GM23338 (cell line): ENCODE results near the gene RFX8. TPM values are rescaled to one million over a fixed set of nuclear protein-coding genes. Genes with fewer than 3 reads are reported as not detected.

Experiments used
- ATAC-seq: fragments of 200-7000 bp; cut with Tn5 transposase; 3 replicates; pipeline ENCODE4 v1.9.1; 2020
- DNase-seq: peaks from one replicate; pipeline ENCODE4 v3.0.0-alpha.2; 2015; ENCODE audit warnings: low spot score
- H2AFZ ChIP-seq: fragments of 200-600 bp; sonication (generic); 2 replicates; pipeline ENCODE4 v1.8.0; 2016; ENCODE audit warnings: antibody characterized with exemption, mild to moderate bottlenecking, moderate library complexity
- H3F3A ChIP-seq: fragments of 200-600 bp; sonication (generic); replicated peaks from 2 replicates; pipeline ENCODE4 v1.8.0; 2017; ENCODE audit warnings: antibody characterized with exemption, mixed run types, low read depth
- H3K27ac ChIP-seq: fragments of 200-600 bp; sonication (generic); 2 replicates; pipeline ENCODE4 v1.6.1; 2016; ENCODE audit warnings: low read depth
- H3K27me3 ChIP-seq: fragments of 200-600 bp; sonication (generic); 2 replicates; pipeline ENCODE4 v1.8.0; 2016; ENCODE audit warnings: mild to moderate bottlenecking, mixed run types, moderate library complexity; ENCODE audit not compliant: insufficient read depth
- H3K36me3 ChIP-seq: fragments of 200-600 bp; sonication (generic); 2 replicates; pipeline ENCODE4 v1.8.0; 2016; ENCODE audit warnings: mild to moderate bottlenecking; ENCODE audit not compliant: insufficient read depth
- H3K4me1 ChIP-seq: fragments of 200-600 bp; sonication (generic); 2 replicates; pipeline ENCODE4 v1.8.0; 2016; ENCODE audit warnings: mild to moderate bottlenecking, moderate library complexity; ENCODE audit not compliant: insufficient read depth
- H3K4me2 ChIP-seq: fragments of 200-600 bp; sonication (generic); 2 replicates; pipeline ENCODE4 v1.7.1; 2017; ENCODE audit warnings: mixed run types
- H3K4me3 ChIP-seq: fragments of 200-600 bp; sonication (generic); 2 replicates; pipeline ENCODE4 v1.6.1; 2016; ENCODE audit warnings: mixed run types
- H3K79me2 ChIP-seq: fragments of 200-600 bp; sonication (generic); replicated peaks from 2 replicates; pipeline ENCODE4 v1.8.0; 2017; ENCODE audit warnings: mild to moderate bottlenecking; ENCODE audit not compliant: insufficient read depth
- H3K9me2 ChIP-seq: fragments of 200-600 bp; sonication (generic); 2 replicates; pipeline ENCODE4 v1.8.0; 2017; ENCODE audit not compliant: insufficient read depth
- H4K20me1 ChIP-seq: fragments of 200-600 bp; sonication (generic); replicated peaks from 2 replicates; pipeline ENCODE4 v1.8.0; 2017; ENCODE audit warnings: mild to moderate bottlenecking; ENCODE audit not compliant: insufficient read depth
- H3K27ac Mint-ChIP-seq: 2 replicates; pipeline ENCODE4 v1.8.0; 2020; ENCODE audit warnings: inconsistent platforms, mild to moderate bottlenecking, moderate library complexity, mixed read lengths
- H3K27me3 Mint-ChIP-seq: 3 replicates; pipeline ENCODE4 v1.8.0; 2022; ENCODE audit warnings: low read depth, mild to moderate bottlenecking, moderate library complexity, mixed read lengths, inconsistent platforms; ENCODE audit not compliant: insufficient read depth, poor library complexity
- H3K36me3 Mint-ChIP-seq: 3 replicates; pipeline ENCODE4 v1.8.0; 2021; ENCODE audit warnings: low read depth, mild to moderate bottlenecking, inconsistent platforms, moderate library complexity, mixed read lengths
- H3K4me1 Mint-ChIP-seq: 3 replicates; pipeline ENCODE4 v1.8.0; 2020; ENCODE audit warnings: mild to moderate bottlenecking, inconsistent platforms, mixed read lengths
- H3K4me3 Mint-ChIP-seq: 3 replicates; pipeline ENCODE4 v1.8.0; 2021; ENCODE audit warnings: moderate library complexity, mild to moderate bottlenecking, inconsistent platforms, mixed read lengths
- H3K9me3 Mint-ChIP-seq: 3 replicates; pipeline ENCODE4 v1.8.0; 2020; ENCODE audit warnings: moderate library complexity, mild to moderate bottlenecking, inconsistent platforms, mixed read lengths
- CREB1 ChIP-seq: fragments of 250-450 bp; sonication (Bioruptor Pico); IDR thresholded peaks from 2 replicates; pipeline ENCODE4 v1.5.0; 2020; ENCODE audit warnings: low read depth, mild to moderate bottlenecking, moderate library complexity
- CTCF ChIP-seq, 2 experiments: fragments of 200-600 bp in 1 of 2; sonication (generic) in 1 of 2; conservative IDR thresholded peaks; 2 replicates each; pipeline versions ENCODE4 v1.5.1 to v1.6.1; 2016 to 2017; ENCODE audit warnings: antibody characterized with exemption in 2 of 2, low read depth in 2 of 2, mild to moderate bottlenecking in 2 of 2, moderate library complexity in 1 of 2
- ETS1 ChIP-seq: IDR thresholded peaks from 2 replicates; pipeline ENCODE4 v1.6.1; 2016; ENCODE audit warnings: antibody characterized with exemption
- EZH2 ChIP-seq: fragments of 200-600 bp; sonication (generic); IDR thresholded peaks from one replicate; pipeline ENCODE4 v1.8.0; 2017; ENCODE audit warnings: antibody characterized with exemption, mild to moderate bottlenecking, low read depth; ENCODE audit not compliant: unreplicated experiment
- EZH2phosphoT487 ChIP-seq: fragments of 200-600 bp; sonication (generic); IDR thresholded peaks from one replicate; pipeline ENCODE4 v1.8.1; 2018; ENCODE audit warnings: antibody characterized with exemption; ENCODE audit not compliant: unreplicated experiment
- JUNB ChIP-seq: IDR thresholded peaks from one replicate; pipeline ENCODE4 v1.6.1; 2016; ENCODE audit warnings: antibody characterized with exemption; ENCODE audit not compliant: unreplicated experiment
- NANOG ChIP-seq: IDR thresholded peaks from 2 replicates; pipeline ENCODE4 v1.6.1; 2016; ENCODE audit warnings: antibody characterized with exemption, borderline replicate concordance
- POLR2AphosphoS5 ChIP-seq: IDR thresholded peaks from 2 replicates; pipeline ENCODE4 v1.6.1; 2016; ENCODE audit warnings: antibody characterized with exemption, low read depth
- REST ChIP-seq: IDR thresholded peaks from one replicate; pipeline ENCODE4 v1.6.1; 2018; ENCODE audit warnings: antibody characterized with exemption; ENCODE audit not compliant: unreplicated experiment
- STAT1 ChIP-seq: IDR thresholded peaks from one replicate; pipeline ENCODE4 v1.6.1; 2016; ENCODE audit warnings: antibody characterized with exemption; ENCODE audit not compliant: unreplicated experiment
- ZNF114 ChIP-seq: fragments of 250-450 bp; sonication (Bioruptor Pico); IDR thresholded peaks from 2 replicates; pipeline ENCODE4 v1.5.0; 2020; ENCODE audit warnings: mild to moderate bottlenecking, moderate library complexity
- ZNF331 ChIP-seq: fragments of 250-450 bp; sonication (Bioruptor Pico); IDR thresholded peaks from 2 replicates; pipeline ENCODE4 v1.5.0; 2020; ENCODE audit warnings: low read depth, mild to moderate bottlenecking, moderate library complexity
- ZNF462 ChIP-seq: fragments of 250-450 bp; sonication (Bioruptor Pico); IDR thresholded peaks from 2 replicates; pipeline ENCODE4 v1.5.0; 2020; ENCODE audit warnings: mild to moderate bottlenecking, moderate library complexity
- polyA plus RNA-seq: library from polyadenylated mRNA; unstranded; fragments of >200 nt; fragmentation: Nextera tagmentation; extraction: Ambion mirVana; gene quantifications from 2 replicates; pipeline ENCODE4 v1.2.1, GENCODE V29; 2016
- total RNA-seq: library from RNA; depleted of rRNA; stranded (reverse); fragments of >200 nt; shearing (Covaris generic); gene quantifications from 2 replicates; pipeline ENCODE4 v1.2.3, GENCODE V29; 2014

The RFX8 gene
- total and polyA plus RNA-seq, 2 experiments from 2014 or later = 0.65 to 1.5 TPM

- no peak for DNase-seq
- no peak overlapping the region for H2AFZ ChIP-seq
- H3K27ac ChIP-seq = no peak overlapping the region
- Mint-ChIP-seq H3K4me3 (no peak overlapping the region), H3K36me3 (no peaks in the 10 kb centered on the region), H3K4me1 (no peaks in the 10 kb centered on the region), H3K27me3 (peaks cover 5% of the 10 kb centered on the region), H3K9me3 (no peaks in the 10 kb centered on the region), H3K27ac (no peak overlapping the region)
- no peak overlapping the region for H3K4me3 ChIP-seq
- peaks cover 5% of the 10 kb centered on the region; the same call in 1 of the 2 replicates for H3K9me2 ChIP-seq
- no peaks in the 10 kb centered on the region; the same call in 1 of the 2 replicates for H3K36me3 ChIP-seq
- no peaks in the 10 kb centered on the region for H4K20me1 ChIP-seq
- no peak overlapping the region for H3K4me2 ChIP-seq
- no peaks in the 10 kb centered on the region for H3K79me2 ChIP-seq
- no peak for ATAC-seq
- H3F3A ChIP-seq = no peaks in the 10 kb centered on the region
- no peaks in the 10 kb centered on the region for H3K27me3 ChIP-seq
- TF ChIP-seq NANOG (no peak), CREB1 (CRISPR knock-in tag) (no peak), ZNF462 (no peak), POLR2AphosphoS5 (no peak), EZH2 (no peak), CTCF (conservative IDR thresholded peaks at IDR 0.05; ENCODE audit: low read depth in 2 of 2) (no peak), ZNF331 (no peak), EZH2phosphoT487 (no peak), ZNF114 (CRISPR knock-in tag) (no peak), ETS1 (no peak), STAT1 (no peak), JUNB (no peak), REST (no peak)
- H3K4me1 ChIP-seq = no peaks in the 10 kb centered on the region
Measured at GRCh38 chr2:101420623-101421022, 54.3 kb downstream of the RFX8 start.
